ENCODE results near the gene CDC123. TPM values are rescaled to one million over a fixed set of nuclear protein-coding genes. Genes with fewer than 3 reads are reported as not detected.
"Not testable (repeated sequence)": the region's sequence is repeated elsewhere in the genome, so short reads cannot be mapped to it uniquely, and the experiment has no call there.

CDC123 gene
- total RNA-seq, 1 donor from 2014 or later, result 146 TPM

- DNase-seq (ENCODE audit: low spot score in 2 of 2), result no peak
- no peak for FAIRE-seq
Observed at GRCh38 chr10:12189426-12189825, 6.6 kb upstream of the CDC123 start.

GRCh38 chr10:12191715-12192114 is 4.3 kb upstream of the CDC123 start:
- no peak for DNase-seq (ENCODE audit: low spot score in 2 of 2)
- no peak for FAIRE-seq

- no peak for FAIRE-seq
- no peak for DNase-seq (ENCODE audit: low spot score in 2 of 2)
Observed at GRCh38 chr10:12193193-12193592, 2.8 kb upstream of the CDC123 start.

GRCh38 chr10:12194752-12195271 is 1.2 kb upstream of the CDC123 start:
- no peak for DNase-seq (ENCODE audit: low spot score in 2 of 2)
- no peak for FAIRE-seq

- DNase-seq (ENCODE audit: low spot score in 2 of 2) (peak; percentile 13 to 29), FAIRE-seq (no peak)
Observed at GRCh38 chr10:12195281-12195602, 746 bp upstream of the CDC123 start.

GRCh38 chr10:12196531-12197211 is 683 bp downstream of the CDC123 start:
- FAIRE-seq, result no peak
- DNase-seq (ENCODE audit: low spot score in 2 of 2), result no peak

GRCh38 chr10:12198156-12198555 is 2.2 kb downstream of the CDC123 start:
- DNase-seq (ENCODE audit: low spot score in 2 of 2) (no peak), FAIRE-seq (no peak)

- DNase-seq (ENCODE audit: low spot score in 2 of 2) (no peak), FAIRE-seq (no peak)
Observed at GRCh38 chr10:12200850-12201249, 4.9 kb downstream of the CDC123 start.

GRCh38 chr10:12201543-12201942 is 5.6 kb downstream of the CDC123 start:
- FAIRE-seq (no peak), DNase-seq (ENCODE audit: low spot score in 2 of 2) (no peak)

GRCh38 chr10:12202226-12202625 is 6.2 kb downstream of the CDC123 start:
- FAIRE-seq (no peak), DNase-seq (ENCODE audit: low spot score in 2 of 2) (no peak)

- FAIRE-seq, result no peak
Observed at GRCh38 chr10:12205082-12205481, 9.1 kb downstream of the CDC123 start.

GRCh38 chr10:12207114-12207513 is 11.1 kb downstream of the CDC123 start:
- no peak for FAIRE-seq

More at GRCh38 chr10:12205082-12205481, 9.1 kb downstream of the CDC123 start:
- DNase-seq (ENCODE audit: low spot score in 2 of 2), result no peak

GRCh38 chr10:12208460-12208859 is 12.5 kb downstream of the CDC123 start:
- FAIRE-seq (no peak), DNase-seq (ENCODE audit: low spot score in 2 of 2) (no peak)

More at GRCh38 chr10:12207114-12207513, 11.1 kb downstream of the CDC123 start:
- no peak for DNase-seq (ENCODE audit: low spot score in 2 of 2)

GRCh38 chr10:12212454-12212853 is 16.5 kb downstream of the CDC123 start:
- no peak for DNase-seq (ENCODE audit: low spot score in 2 of 2)
- no peak for FAIRE-seq

- DNase-seq (ENCODE audit: low spot score in 2 of 2) (no peak), FAIRE-seq (no peak)
Observed at GRCh38 chr10:12213621-12214020, 17.6 kb downstream of the CDC123 start.

GRCh38 chr10:12214093-12214492 is 18.1 kb downstream of the CDC123 start:
- DNase-seq (ENCODE audit: low spot score in 2 of 2), result no peak

GRCh38 chr10:12214763-12215218 is 18.8 kb downstream of the CDC123 start:
- DNase-seq (ENCODE audit: low spot score in 2 of 2), result no peak
- no peak for FAIRE-seq

More at GRCh38 chr10:12214093-12214492, 18.1 kb downstream of the CDC123 start:
- no peak for FAIRE-seq

GRCh38 chr10:12218991-12219390 is 23.0 kb downstream of the CDC123 start:
- DNase-seq (ENCODE audit: low spot score in 2 of 2) (no peak), FAIRE-seq (no peak)

- peak; percentile 84 for FAIRE-seq
- no peak for DNase-seq (ENCODE audit: low spot score in 2 of 2)
Observed at GRCh38 chr10:12221323-12222298, 25.6 kb downstream of the CDC123 start.

GRCh38 chr10:12225444-12225843 is 29.5 kb downstream of the CDC123 start:
- no peak for DNase-seq (ENCODE audit: low spot score in 2 of 2)
- no peak for FAIRE-seq

GRCh38 chr10:12226438-12226837 is 30.4 kb downstream of the CDC123 start:
- FAIRE-seq; DNase-seq (ENCODE audit: low spot score in 2 of 2): not testable (repeated sequence)
